ENCODE results near the gene MB21D2.
"Not testable (repeated sequence)": the region's sequence is repeated elsewhere in the genome, so short reads cannot be mapped to it uniquely, and the experiment has no call there.

Gene MB21D2

DNA sequence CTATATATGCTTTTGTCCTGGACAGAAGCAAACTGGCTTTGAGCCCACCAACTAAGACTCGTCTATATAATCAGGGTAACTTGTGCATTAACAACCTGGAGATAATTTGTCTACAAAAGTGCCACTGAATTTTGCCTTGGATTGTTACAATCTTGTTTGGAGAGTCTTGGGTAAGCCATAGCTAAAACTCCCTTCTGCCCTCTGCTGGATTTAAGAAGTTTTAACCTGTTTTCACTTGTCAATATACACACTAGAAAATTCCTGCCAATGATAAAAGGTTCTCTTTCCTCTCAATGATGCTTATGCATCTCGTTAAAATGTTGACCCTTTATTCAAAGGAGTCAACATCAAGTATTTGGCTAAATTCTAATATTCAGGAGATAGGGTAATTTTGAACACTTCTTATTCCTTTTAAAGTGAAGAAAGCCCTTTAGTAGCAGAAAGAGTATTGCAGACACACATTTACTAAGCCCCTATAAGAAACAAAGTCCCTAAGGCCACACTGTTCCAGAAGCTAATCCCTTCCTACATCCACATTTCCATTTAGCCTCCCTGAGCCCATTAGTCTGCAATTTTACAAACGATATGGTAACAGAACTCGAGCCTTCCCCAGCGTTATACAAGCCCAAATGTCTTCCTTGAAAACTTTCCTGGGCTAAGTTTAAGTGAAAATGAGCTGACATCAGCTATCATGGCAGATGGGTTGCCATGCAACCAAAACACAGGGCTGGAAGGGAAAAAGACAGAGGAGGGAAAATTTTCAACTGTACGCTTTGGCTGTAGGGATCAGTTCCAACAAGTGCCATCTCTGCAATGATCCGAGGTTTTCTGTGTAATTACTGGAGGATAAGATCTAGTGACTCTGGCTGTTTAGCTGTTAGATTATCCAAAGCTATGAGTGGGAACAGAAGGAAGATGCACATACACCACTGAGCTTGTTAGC is 114.4 kb downstream of the MB21D2 start:
- DNase-seq (ENCODE audit: low read depth in 2 of 2) = no peak

DNA sequence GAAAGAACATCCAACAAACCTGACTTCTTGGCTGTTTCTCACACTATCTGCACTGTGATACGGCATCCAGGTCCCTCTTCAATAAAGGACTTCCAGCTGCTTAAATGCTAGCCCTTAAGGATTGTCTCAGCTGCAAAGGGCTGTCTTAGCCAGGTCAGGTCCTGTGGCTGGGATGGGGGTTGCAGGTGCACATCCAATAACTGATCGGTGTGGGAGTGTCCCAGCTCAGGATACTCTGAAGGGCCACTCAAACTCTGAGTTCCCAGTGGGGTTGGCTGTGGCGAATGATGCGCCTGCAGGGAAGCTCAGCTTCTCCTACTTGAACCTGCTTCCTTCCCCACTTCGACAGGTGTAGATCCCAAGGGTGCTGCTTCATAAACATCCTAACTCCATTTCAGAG is 115.7 kb downstream of the MB21D2 start:
- no peak for DNase-seq (ENCODE audit: low read depth in 2 of 2)

DNA sequence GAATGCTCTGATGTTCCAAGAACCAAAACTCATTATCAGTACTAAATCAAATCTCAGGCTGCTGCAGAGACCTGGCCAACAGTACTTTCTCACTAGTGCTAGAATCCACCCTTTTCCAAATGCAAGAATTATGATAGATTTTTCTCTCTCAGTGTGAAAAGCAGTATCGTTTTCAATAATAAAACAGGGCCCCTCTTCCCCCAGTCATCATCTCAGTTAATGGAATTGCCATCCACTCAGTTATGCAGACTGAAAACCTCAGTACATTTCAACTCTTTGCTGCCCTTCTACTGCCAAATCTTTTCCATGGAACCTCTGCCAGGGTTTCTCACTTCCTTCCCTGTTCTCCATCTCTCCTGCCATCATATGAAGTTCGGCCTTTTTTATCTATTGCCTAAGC is 117.9 kb downstream of the MB21D2 start:
- DNase-seq (ENCODE audit: low read depth in 2 of 2) = no peak

DNA sequence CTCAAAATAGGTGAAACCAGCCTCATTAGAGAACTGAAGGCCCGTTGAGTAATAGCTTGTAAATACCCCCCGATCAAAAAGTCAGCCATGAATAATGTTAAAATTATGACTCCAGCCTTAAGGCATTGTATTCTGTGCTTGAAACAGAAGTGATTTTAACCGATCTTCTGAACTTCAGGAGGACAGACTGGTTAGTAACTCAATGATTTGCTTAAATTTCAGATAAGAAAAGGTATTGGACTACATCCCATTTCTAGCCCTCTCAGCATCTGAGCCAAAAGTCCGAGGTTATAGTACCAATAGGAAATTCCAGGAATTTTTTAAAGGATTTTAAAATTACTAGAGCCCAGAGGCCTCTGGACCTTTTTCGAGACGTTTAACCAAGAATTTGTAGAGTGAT is 122.6 kb downstream of the MB21D2 start:
- DNase-seq (ENCODE audit: low read depth in 2 of 2) = no peak

- no peak for DNase-seq (ENCODE audit: low read depth in 2 of 2)
Observed at GRCh38 chr3:192794216-192794615, 123.4 kb downstream of the MB21D2 start.

DNA sequence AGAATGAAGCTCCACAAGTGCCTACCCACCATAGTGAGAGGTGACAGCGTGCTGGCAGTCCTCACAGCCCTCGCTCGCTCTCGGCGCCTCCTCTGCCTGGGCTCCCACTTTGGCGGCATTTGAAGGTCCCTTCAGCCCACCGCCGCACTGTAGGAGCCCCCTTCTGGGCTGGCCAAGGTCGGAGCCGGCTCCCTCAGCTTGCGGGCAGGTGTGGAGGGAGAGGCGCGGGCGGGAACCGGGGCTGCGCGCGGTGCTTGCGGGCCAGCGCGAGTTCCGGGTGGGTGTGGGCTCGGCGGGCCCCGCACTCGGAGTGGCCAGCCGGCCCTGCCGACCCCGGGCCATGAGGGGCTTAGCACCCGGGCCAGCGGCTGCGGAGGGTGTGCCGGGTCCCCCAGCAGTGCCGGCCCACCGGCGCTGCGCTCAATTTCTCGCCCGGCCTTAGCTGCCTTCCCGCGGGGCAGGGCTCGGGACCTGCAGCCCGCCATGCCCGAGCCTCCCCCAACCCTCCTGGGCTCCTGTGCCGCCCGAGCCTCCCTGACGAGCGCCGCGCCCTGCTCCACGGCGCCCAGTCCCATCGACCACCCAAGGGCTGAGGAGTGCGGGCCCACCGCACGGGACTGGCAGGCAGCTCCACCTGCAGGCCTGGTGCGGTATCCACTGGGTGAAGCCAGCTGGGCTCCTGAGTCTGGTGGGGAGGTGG is 128.7 kb downstream of the MB21D2 start:
- DNase-seq (ENCODE audit: low read depth in 2 of 2) = not testable (repeated sequence)

- no peak for DNase-seq (ENCODE audit: low read depth in 2 of 2)
Observed at GRCh38 chr3:192778508-192778907, 139.1 kb downstream of the MB21D2 start.

DNA sequence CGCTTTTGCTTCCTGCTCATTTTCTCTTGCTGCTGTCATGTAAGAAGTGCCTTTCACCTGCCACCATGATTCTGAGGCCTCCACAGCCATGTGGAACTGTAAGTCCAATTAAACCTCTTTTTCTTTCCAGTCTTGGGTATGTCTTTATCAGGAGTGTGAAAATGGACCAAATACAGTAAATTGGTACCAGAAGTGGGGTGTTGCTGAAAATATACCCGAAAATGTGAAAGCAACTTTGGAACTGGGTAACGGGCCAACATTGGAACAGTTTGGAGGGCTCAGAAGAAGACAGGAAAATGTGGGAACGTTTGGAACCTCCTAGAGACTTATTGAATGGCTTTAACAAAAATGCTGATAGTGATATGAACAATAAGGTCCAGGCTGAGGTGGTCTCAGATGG is 143.3 kb downstream of the MB21D2 start:
- DNase-seq (ENCODE audit: low read depth in 2 of 2) = not testable (repeated sequence)

DNA sequence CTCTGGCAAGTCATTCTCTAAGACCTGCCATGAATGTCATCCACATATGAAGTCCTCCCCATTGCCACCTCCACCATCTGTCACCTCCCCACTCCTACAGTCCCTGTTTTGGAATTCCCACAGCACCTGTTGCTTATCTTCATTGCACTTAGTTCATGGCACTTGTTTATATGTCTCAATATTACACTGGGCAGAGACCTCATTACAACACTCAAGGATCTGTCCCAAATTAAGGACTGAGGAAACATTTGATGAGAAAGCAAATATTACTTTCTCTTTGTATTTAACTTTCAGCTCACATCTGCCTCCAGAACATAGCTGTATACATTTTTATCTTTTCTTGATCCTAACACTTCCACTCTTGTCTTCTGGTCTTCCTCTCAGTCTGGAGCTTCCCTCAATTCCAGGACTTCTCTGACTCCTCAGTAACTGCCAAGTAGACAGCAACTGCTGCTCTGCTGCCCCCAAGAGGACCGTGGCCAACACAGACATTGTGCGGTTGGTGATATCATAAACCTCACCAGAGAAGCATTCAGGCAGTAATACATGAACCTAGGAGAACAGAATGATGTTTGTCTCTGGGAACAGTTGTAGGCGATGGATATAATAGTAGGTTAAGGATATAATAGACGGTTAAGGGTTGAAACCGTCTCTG is 145.3 kb downstream of the MB21D2 start:
- no peak for DNase-seq (ENCODE audit: low read depth in 2 of 2)

DNA sequence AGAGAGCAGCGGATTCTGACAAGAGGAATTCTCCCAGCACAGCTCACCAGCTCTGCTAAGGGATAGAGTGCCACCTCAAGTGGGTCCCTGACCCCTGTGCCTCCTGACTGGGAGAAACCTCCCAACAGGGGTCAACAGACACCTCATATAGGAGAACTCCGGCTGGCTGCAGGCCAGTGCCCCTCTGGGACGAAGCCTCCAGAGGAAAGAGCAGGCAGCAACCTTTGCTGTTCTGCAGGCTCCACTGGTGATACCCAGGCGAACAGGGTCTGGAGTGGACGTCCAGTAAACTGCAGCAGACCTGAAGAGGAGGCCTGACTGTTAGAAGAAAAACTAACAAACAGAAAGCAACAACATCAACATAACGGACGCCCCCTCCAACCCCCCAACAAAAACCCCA is 159.0 kb downstream of the MB21D2 start:
- no peak for DNase-seq (ENCODE audit: low read depth in 2 of 2)

DNA sequence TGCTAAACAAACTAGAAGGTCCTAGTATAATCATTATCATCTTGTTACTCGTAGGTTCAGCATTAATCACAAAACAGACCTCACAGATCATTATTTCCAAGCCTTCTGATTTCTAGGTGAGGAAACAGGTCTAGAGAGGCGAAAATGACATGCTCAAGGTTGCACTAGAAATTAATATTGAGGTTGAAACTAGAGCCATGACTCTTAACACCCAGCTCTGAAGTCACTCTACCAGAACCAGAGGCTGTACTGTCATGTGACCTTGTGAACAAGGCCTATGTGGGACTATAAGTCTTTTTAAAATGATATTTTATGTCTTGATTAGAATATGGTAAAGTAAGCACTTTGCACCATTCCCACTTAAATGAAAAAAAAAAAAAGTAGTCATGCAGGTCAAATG is 166.5 kb downstream of the MB21D2 start:
- DNase-seq (ENCODE audit: low read depth in 2 of 2) = no peak

GRCh38 chr3:192750201-192750600 is 167.5 kb downstream of the MB21D2 start:
- no peak for DNase-seq (ENCODE audit: low read depth in 2 of 2)

GRCh38 chr3:192747746-192748145 is 169.9 kb downstream of the MB21D2 start:
- no peak for DNase-seq (ENCODE audit: low read depth in 2 of 2)

GRCh38 chr3:192747145-192747544 is 170.5 kb downstream of the MB21D2 start:
- no peak for DNase-seq (ENCODE audit: low read depth in 2 of 2)

All from activated CD4-positive, alpha-beta T cell treated with anti-CD3 and anti-CD28 coated beads for 24 hours (primary cell).